ENCODE results near the gene TCF12.
"Not testable (repeated sequence)": the region's sequence is repeated elsewhere in the genome, so short reads cannot be mapped to it uniquely, and the experiment has no call there.

TCF12 gene

DNA sequence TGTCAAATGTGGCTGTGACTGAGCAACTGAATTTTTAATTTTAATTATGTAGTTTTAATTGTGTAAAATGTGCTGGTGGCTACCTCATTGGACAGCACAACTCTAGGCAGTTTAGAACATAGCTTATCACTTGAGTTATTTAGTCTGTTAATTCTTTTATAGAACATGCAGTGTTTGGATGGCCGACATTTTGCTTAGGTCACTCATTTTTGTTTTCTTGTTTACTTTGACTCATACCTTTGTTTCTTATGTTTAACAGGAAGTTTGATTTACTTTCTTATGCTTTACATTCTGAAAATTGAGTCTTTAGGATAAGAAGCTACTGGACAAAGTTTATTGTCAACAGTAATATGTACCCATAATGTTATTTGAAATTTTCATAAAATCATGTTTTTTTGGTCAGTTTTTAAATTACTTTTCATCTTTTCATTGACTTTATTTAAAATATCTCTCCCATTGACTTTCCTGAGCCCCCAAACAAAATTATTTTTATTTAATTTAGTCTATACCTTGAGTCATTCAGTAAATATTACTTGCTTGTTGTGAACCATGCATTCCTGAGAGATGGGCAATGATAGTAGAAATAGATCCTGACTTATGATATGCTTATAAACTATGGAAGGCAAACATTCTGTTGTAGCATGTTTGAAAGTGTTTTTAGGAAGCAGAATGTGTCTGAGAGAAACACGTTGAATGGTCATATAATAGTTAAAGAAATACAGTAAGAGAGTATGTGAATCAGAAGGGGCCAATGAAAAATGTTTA, 60.6 kb downstream of the TCF12 start:
- no peak for DNase-seq (ENCODE audit: low read depth)

DNA sequence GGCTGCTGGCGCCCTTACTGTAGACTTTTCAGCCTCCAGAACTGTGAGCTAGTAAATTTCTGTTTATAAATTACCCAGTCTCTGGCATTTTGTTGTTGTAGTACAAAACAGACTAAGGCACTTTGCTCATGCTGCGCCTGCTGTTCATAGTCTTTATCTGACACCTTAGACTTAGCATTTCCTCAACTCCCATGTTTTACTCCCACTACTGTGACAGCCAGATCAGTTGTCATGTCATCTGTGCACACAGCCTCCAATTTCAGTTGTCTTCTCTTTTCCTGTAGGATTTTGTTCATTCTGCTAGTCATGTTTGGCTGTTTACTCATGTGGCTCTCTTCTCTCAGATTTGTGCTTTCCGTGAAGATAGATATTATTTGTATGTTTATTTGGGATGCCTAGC, 62.0 kb downstream of the TCF12 start:
- no peak for DNase-seq (ENCODE audit: low read depth)

DNA sequence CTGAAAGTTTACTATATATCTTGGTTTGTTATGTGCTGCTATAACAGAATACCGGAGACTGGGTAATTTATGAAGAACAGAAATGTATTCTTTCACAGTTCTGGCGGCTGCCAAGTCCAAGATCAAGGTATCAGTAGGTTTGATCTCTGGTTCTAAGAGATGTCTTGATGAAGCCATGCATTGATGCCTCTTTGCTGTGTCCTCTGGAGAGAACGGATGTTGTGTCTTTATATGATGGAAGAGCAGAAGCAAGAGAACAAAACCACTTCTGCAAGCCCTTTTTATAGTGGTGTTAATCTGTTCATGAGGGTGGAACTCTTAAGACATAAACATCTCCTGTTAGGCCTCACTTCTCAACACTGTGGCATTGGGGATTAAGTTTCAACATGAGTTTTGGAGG, 62.7 kb downstream of the TCF12 start:
- DNase-seq (ENCODE audit: low read depth): no peak

DNA sequence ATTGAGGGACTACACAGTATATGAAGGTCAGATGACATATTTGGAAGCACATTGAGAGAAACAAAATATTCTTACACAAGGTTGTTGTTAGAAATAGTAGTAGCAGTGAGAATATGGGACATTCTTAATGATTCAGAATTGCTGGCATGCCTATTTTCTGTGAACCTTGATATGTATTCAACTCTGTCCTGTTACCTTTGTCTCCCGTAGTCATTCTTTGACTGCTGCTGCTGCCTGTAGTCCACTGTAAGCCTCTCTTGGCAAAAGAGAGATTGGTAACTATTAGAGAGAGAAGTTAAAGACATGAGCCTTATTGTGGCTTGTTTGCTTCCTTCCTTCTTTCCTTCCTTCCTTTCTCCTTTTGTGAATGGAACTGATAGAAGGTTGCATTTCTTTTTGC, 64.5 kb downstream of the TCF12 start:
- DNase-seq (ENCODE audit: low read depth): no peak

DNA sequence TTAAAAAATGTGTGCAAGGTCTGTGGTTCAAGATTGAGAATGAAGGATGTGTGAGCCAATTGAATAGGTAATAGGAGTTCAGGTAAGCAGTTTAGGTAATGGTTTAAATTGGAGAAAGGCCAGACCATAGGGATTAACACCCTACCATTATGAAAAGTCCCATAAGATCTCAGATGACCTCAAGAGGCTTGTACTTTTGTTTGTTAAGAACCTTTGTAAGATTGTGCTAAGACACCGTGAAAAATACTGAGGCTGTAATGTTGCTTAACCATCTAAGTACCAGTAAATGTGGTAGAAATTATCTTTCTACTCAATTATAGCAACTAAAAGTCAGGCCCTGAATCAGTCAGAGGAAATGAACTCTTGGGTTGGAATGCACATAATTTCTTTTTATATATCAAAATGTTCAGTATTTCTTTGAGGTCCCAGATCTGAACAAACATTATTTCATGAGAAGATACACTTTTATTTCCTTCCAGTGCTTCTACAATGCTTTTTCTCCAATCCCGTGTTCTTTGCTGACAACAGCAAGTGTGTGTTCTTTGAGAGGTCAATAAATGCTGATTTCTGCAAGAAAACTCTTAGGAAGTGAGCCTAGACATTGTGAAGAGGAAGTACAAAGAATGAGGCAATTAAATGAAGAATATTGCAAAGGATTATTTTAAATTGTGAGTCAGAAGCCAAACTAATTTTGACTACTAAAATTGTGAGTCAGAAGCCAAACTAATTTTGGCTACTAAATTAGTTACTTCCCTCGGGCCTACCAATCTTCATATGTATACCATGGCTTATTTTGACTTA, 66.4 kb downstream of the TCF12 start:
- no peak for DNase-seq (ENCODE audit: low read depth)

DNA sequence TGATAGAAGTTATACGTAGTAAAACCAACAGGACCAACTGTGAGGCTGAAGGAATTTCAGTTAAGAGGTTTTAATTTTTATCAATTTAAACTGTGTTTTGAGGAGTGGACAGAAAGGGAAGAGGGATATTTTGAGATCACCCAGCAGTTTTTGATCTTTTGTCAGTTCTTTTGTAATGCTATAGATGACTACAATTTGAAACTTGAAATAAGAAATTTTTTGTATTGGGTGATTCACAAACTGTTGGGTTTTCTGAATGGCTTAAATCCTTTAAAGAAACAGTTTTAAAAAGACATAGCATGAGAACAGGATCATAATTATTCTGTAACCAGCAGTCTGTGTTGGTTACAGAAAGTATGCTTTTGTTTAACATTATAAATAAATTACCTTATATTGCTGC, 67.4 kb downstream of the TCF12 start:
- DNase-seq (ENCODE audit: low read depth): no peak

DNA sequence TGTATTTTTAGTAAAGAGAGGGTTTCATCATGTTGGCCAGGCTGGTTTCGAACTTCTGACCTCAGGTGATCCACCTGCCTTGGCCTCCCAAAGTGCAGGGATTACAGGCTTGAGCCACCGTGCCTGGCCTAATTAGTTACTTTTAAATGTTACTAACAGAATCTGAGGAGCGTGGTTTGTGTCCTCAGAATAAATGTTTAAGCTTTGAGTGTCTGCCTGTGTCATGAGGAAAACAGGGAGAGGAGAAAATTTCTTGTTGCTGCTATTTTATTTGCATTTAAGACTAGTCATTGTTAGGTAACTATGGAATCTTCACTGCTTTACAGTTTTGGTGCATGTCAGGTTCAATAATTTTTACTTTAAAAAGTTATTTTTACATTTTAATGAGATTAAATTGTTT, 68.8 kb downstream of the TCF12 start:
- DNase-seq (ENCODE audit: low read depth): no peak

DNA sequence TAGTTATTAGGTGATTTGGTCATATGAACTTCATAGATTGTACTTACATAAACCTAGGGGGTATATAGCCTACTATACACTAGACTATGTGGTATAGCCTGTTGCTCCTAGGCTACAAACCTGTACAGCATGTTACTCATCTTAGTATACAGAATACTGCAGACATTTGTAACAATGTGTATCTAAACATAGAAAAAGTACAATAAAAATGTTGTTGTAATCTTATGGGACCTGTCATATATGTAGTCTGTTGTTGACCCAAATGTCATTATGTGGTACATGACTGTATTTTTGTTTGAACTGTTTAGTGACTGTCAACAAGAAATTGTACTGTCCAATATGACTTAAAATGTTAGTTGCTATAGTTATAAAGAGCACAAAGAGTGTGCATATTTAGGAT, 69.8 kb downstream of the TCF12 start:
- DNase-seq (ENCODE audit: low read depth): no peak

DNA sequence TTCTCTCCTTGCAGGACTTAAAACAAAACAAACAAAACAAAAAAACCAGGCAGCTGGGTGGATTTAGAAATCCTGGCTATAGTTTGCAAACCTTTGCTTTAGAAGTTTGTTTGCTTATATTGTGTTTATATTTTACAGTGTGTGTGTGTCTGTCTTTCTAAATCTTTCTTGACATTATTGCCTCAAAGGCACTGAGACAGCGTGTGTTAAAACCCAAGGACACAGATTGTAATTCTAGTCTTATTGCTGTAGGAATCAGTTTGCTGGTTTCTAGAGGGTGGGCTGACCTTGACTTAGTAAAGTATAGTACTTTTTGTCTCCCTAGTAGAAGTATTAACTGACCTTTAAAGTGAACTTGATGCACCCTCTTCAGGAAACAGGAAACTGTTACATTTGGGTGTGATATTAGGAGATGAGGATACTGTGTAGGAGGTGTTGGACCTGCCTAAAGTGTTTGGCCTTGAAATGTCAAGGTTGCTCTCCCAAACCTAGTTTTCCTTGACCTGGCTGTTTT, 71.0 kb downstream of the TCF12 start:
- DNase-seq (ENCODE audit: low read depth): no peak

DNA sequence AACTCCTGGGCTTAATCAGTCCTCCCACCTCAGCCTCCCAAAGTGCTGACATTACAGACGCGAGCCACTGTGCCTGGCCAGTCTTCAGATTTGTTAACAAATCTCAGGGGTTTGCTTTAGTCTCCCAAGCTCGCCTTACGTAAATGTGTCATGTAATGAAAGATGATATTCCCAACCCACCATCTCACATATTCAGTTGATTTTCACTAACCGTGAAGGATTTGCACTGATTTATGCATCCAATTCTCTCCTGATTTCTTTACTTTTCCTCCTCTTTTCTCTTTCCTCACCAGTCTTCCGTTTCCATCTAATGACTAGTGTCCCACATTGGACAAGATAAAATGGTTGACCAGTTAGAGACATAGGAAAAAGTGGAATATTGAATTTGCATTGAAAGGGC, 72.6 kb downstream of the TCF12 start:
- DNase-seq (ENCODE audit: low read depth): no peak

DNA sequence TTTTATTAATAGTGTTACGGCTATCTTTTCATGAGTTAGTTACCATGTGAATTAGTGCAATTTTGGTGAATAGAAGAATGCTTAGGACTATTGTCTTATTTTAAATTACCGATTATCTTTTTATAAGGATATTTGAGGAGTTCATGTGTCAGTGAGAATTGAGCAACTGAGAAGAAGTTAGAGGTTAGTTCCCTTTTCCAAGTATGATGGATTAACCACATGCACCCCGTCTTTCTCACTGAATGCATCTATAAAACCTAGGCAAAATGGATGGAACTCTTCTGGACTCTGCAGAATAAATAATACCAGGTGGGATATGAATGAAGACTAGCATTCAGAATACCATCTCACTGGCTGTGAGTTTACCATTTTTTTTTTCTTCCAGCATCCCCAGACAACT, 74.3 kb downstream of the TCF12 start:
- no peak for DNase-seq (ENCODE audit: low read depth)

DNA sequence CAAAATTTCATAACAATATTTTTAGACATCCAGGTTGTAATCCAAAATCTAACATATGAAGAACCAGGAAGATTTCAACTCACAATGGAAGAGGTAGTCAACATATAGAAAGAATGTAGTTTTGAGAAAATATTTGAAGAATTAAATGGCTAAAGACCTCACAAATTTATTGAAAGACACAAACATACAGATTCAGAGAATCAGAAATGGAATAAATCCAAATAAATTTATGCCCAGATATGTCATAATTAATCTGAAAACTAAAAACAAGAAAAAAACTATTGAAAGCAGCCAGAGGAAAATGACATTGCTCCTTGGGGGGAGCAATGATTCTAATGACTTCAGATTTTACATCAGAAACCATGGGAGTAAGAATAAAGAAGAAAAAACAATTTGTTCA, 75.8 kb downstream of the TCF12 start:
- DNase-seq (ENCODE audit: low read depth): no peak

DNA sequence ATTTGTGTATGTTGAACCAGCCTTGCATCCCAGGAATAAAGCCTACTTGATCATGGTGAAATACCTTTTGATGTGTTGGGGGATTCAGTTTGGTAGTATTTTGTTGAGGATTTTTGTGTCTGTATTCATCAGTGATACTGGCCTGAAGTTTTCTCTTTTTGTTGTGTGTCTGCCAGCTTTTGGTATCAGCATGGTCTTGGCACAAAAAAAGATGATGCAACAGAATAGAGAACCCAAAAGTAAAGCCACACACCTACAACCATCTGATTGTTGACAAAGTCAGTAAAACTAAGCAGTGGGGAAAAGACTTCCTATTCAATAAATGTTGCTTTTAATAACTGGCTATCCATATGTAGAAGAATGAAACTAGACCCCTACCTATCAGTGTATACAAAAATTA, 77.6 kb downstream of the TCF12 start:
- no peak for DNase-seq (ENCODE audit: low read depth)

DNA sequence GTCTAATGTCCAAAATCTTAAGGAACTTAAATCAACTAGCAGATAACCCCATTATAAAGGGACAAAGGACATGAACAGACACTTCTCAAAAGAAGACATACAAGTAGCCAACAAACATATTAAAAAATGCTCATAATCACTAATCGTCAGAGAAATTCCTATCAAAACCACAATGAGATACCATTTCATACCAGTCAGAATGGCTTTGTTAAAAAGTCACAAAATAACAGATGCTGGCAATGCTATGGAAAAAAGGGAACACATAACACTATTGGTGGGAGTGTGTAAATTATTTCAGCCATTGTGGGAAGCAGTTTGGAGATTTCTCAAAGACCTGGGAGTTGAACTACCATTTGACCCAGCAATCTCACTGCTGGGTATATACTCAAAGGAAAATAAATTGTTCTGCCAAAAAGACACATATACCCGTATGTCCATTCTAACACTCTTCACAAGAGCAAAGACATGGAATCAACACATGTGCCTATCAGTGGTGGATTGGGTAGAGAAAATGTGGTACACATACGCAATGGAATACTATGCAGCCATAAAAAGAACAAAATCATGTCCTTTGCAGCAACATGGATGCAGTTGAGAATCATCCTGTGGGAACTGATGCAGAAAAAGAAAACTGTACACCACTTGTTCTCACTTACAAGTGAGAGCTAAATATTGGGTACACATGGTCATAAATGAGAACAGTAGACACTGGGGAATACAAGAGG, 78.5 kb downstream of the TCF12 start:
- no peak for DNase-seq (ENCODE audit: low read depth)

DNA sequence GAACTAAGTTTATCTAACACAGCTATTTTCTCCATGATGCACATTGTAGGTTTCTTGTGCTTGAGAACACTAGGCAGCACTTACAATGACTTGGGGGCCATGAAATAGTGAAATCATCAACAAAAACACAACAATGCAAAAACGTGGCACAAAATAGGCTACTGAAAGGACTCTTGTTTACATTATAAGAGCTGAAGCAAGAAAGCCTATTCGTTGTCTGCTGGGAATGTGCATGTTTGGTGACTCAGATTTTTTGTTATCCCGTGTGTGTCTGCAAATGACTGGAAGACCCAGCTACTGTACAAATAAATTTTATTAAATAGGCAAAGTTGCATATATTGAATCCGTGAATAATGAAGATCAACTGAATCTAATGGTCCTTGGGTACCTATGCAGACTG, 85.0 kb downstream of the TCF12 start:
- DNase-seq (ENCODE audit: low read depth): no peak

DNA sequence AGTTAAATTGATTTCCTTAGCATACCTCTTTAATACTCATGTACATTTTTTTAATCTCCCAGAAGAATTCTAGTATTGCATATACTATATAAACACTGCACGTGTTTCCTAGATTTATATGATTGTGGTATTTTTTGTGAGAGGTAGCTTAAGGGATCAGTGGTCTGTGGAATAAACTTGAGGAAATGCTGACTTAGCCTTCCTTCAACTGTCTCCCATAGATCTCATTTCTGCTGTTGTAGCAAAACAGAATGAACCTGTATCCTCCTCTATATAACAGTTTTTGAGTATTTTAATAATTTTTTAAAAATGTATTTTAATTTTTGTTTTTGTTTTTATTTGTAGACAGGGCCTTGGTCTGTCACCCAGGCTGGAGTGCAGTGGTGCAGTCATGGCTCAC, 86.8 kb downstream of the TCF12 start:
- DNase-seq (ENCODE audit: low read depth): no peak

DNA sequence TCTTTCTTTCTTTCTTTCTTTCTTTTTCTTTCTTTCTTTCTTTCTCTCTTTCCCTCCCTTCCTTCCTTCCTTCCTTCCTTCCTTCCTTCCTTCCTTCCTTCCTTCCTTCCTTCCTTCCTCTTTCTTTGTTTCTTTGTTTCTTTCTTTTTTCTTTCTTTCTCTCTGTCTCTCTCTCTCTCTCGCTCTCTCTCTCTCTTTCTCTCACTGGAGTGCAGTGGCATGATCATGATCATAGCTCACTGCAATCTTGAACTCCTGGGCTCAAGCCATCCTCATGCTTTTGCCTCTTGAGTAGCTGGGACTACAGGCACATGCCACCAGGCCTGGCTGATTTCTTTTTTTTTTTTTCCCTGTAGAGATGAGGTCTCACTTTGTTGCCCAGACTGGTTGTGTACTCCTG, 89.4 kb downstream of the TCF12 start:
- not testable (repeated sequence) for DNase-seq (ENCODE audit: low read depth)

DNA sequence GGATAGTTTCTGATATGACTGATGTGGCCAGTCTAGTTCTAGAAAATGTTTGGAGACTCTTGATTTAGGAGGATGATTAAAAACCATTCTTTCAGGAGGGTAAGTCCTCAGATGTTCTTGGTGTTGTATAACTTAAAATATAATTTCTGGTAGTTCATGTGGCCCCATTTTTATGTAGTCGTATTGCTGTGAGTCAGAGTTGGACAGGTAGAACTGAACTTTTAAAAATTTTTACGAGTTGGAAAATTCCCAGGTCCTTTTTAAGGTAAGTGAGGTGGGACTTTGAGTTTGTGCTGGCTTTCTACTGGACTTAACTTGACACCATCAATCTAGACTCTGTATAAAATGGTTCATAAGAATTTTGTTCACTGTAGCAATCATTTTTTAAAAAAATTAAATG, 92.3 kb downstream of the TCF12 start:
- no peak for DNase-seq (ENCODE audit: low read depth)

DNA sequence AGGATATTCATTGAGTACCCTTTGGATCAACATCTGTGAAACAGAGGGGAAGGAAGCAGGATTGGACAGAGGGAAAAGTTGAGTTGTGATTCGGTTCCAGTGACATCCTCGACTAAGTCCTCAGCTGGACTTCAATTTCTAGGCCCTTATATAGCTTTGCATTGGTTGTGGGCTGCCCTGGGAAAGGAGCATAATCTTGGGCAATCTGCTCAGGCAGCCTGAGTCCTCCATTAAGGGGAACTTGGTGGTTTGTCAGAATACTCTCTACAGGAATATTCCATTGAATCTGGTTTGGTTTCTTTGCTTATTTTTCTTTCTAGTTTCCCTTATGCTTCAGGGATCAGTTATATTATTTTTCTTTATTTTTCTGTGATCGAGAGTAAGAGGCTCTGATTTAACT, 94.1 kb downstream of the TCF12 start:
- no peak for DNase-seq (ENCODE audit: low read depth)

DNA sequence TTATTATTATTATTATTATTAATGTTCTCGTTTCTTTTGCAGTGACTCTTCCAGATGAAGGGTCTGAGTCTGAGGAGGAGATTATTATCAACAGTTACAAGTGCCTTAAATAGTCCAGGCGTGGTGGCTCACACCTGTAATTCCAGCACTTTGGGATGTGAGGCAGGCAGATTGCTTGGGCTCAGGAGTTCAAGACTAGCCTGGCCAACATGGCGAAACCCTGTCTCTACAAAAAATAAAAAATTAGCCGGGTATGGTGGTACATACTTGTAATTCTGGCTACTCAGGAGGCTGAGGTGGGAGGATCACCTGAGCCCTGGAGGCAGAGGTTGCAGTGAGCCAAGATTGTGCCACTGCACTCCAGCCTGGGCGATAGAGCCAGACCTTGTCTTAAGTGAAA, 96.5 kb downstream of the TCF12 start:
- not testable (repeated sequence) for DNase-seq (ENCODE audit: low read depth)

DNA sequence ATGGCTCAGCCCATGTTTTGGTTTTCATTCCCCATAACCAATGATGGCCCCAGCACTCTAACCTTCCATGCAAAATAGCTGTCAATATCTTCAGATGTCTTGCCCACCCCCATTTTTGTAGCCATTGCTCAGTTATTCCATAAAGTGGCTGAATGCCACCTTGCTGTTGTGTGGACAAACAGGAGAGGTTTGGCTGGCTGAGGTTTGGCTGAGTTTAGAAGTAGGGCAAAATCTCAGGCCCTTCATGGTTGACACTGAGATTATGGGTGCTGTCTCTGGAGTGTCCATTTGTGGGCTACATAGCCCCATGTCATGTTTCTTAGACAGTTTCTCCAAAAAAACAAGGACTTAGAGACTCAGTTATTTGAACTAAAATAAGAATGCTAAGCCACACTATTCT, 96.9 kb downstream of the TCF12 start:
- DNase-seq (ENCODE audit: low read depth): no peak

DNA sequence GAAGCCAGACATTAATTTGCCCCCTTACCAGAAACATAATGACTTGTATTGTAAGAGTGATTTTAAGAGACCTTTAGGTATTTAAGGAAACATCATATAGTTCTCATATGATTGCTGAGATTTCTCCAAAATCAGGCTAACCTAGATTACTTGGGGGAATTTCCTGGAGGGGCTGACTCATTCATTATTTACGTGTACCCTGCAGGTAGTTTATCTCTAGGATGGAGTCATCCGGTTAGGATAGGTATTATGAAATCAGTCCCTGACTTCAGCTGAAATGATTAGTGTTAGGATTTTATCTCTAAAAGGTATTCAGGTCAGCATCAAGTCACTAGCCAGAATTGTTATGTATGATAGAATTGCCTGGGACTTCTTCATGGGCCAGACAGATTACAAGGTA, 97.5 kb downstream of the TCF12 start:
- DNase-seq (ENCODE audit: low read depth): no peak

DNA sequence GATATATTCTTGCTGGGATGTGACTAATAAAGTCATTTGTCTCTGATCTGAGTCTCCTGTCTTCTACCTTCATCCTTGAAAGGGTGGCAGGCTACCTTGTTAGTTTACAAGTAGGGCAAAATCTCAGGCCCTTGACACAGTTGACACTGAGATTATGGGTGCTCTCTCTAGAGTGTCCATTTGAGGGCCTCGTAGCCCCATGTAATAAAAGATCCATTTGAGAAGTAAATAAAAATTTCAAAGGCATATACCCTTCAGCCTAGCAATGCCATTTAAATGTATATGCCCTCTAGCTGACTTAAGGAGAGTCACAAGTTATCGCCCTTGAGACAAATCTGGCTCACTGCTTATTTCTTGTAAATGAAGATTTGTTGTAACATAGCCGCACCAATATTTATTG, 98.6 kb downstream of the TCF12 start:
- no peak for DNase-seq (ENCODE audit: low read depth)
